Keratinocyte (primary cell): ENCODE results near the gene AAMDC. TPM values are rescaled to one million over a fixed set of nuclear protein-coding genes. Genes with fewer than 3 reads are reported as not detected.
"Not testable (repeated sequence)": the region's sequence is repeated elsewhere in the genome, so short reads cannot be mapped to it uniquely, and the experiment has no call there.

Experiments
- DNase-seq: peaks from one replicate; pipeline ENCODE4 v3.0.0-alpha.2; 2011; ENCODE audit warnings: low read depth, missing footprints, low spot score
- FAIRE-seq: peaks from 2 replicates; lab custom pipeline; 2011; peaks lifted over from hg19 to GRCh38; lab: Jason Lieb, UNC
- H2AFZ ChIP-seq: 2 replicates; pipeline ENCODE4 v1.6.0; 2012; ENCODE audit warnings: low read length, control low read depth, inconsistent platforms; ENCODE audit not compliant: control insufficient read depth
- H3K27ac ChIP-seq: 2 replicates; pipeline ENCODE4 v1.5.1; 2011; ENCODE audit warnings: low read length; ENCODE audit not compliant: control insufficient read depth, insufficient read depth
- H3K27me3 ChIP-seq: 3 replicates; pipeline ENCODE4 v1.6.0; 2011; ENCODE audit warnings: low read length; ENCODE audit not compliant: control insufficient read depth, insufficient read depth; ENCODE audit errors: extremely low read depth
- H3K36me3 ChIP-seq, 2 experiments: 2 replicates in 1 of 2; 3 replicates in 1 of 2; pipeline ENCODE4 v1.5.1; 2011; ENCODE audit warnings: low read length in 2 of 2, mild to moderate bottlenecking in 1 of 2; ENCODE audit not compliant: control insufficient read depth in 2 of 2, insufficient read depth in 2 of 2; ENCODE audit errors: extremely low read depth in 1 of 2
- H3K4me1 ChIP-seq: 3 replicates; pipeline ENCODE4 v1.5.1; 2011; ENCODE audit warnings: low read length; ENCODE audit not compliant: control insufficient read depth, insufficient read depth; ENCODE audit errors: extremely low read depth
- H3K4me2 ChIP-seq: 3 replicates; pipeline ENCODE4 v1.6.0; 2011; ENCODE audit warnings: low read depth, low read length; ENCODE audit not compliant: control insufficient read depth, insufficient read depth; ENCODE audit errors: extremely low read depth
- H3K4me3 ChIP-seq, 3 experiments: fragments of 200-600 bp in 1 of 3; sonication (generic) in 1 of 3; 2 replicates in 2 of 3; 3 replicates in 1 of 3; pipeline ENCODE4 v1.5.1; 2011 to 2016; ENCODE audit warnings: low read length in 3 of 3, mild to moderate bottlenecking in 3 of 3, control low read depth in 2 of 3, inconsistent platforms in 1 of 3, low read depth in 1 of 3, mixed read lengths in 1 of 3, mixed run types in 1 of 3, moderate library complexity in 1 of 3; ENCODE audit not compliant: control insufficient read depth in 2 of 3, insufficient read depth in 2 of 3; ENCODE audit errors: extremely low read depth in 1 of 3
- H3K79me2 ChIP-seq: 2 replicates; pipeline ENCODE4 v1.6.0; 2012; ENCODE audit warnings: low read length; ENCODE audit not compliant: control insufficient read depth, insufficient read depth
- H3K9ac ChIP-seq: 3 replicates; pipeline ENCODE4 v1.6.0; 2011; ENCODE audit warnings: low read length; ENCODE audit not compliant: control insufficient read depth, insufficient read depth; ENCODE audit errors: extremely low read depth
- H3K9me1 ChIP-seq: 3 replicates; pipeline ENCODE4 v1.6.0; 2011; ENCODE audit warnings: low read length; ENCODE audit not compliant: control insufficient read depth, insufficient read depth; ENCODE audit errors: extremely low read depth
- H3K9me3 ChIP-seq: 2 replicates; pipeline ENCODE4 v1.5.1; 2012; ENCODE audit warnings: low read depth, low read length; ENCODE audit not compliant: control insufficient read depth
- H4K20me1 ChIP-seq: 3 replicates; pipeline ENCODE4 v1.6.0; 2011; ENCODE audit warnings: low read length; ENCODE audit not compliant: control insufficient read depth, insufficient read depth; ENCODE audit errors: extremely low read depth
- CTCF ChIP-seq, 3 experiments: IDR thresholded peaks in 1 of 3; conservative IDR thresholded peaks in 1 of 3; optimal IDR thresholded peaks in 1 of 3; 2 replicates in 2 of 3; 3 replicates in 1 of 3; pipeline versions ENCODE3 to v1.5.1; 2011; ENCODE audit warnings: low read length in 3 of 3, mild to moderate bottlenecking in 3 of 3, moderate library complexity in 2 of 3, control low read depth in 1 of 3, inconsistent platforms in 1 of 3; ENCODE audit not compliant: insufficient read depth in 2 of 3; ENCODE audit errors: extremely low read depth in 1 of 3
- EZH2 ChIP-seq: IDR thresholded peaks from one replicate; pipeline ENCODE4 v1.6.1; 2012; ENCODE audit warnings: inconsistent platforms, mild to moderate bottlenecking, low read length, moderate library complexity
- dilution Hi-C: fragments of 300-500 bp; cut with MboI; formaldehyde crosslinking; loops from one replicate; pipeline ENCODE4 v1.7.0; 2020; ENCODE audit warnings: low sequenced_read_pairs; ENCODE audit not compliant: extremely low pct_ligation_motif_present
- polyA plus RNA-seq, 5 experiments: library from polyadenylated mRNA; depleted of rRNA in 3 of 5; stranded (reverse) in 3 of 5; stranded (forward) in 1 of 5; unstranded in 1 of 5; fragments of >200 nt; gene quantifications; 1 replicate in 1 of 5; 2 replicates in 3 of 5; 3 replicates in 1 of 5; pipeline versions ENCODE4 v1.2.1 to v1.2.3, GENCODE V29; 2011 to 2012; ENCODE audit warnings: missing spikeins in 2 of 5, low read depth in 1 of 5, low replicate concordance in 1 of 5

Gene AAMDC
- polyA plus RNA-seq, 1 donor (not counting 4 experiments of a cell fraction or from before 2014, with no cell fraction given) = 22.4 TPM

GRCh38 chr11:77908835-77909234 lies 87.9 kb downstream of the AAMDC start:
- FAIRE-seq (no peak), DNase-seq (no peak)
- TF ChIP-seq EZH2 = no peak
- no peak for TF ChIP-seq CTCF (optimal IDR thresholded peaks at IDR 0.05 in 1 of 3, IDR thresholded peaks at IDR 0.05 in 1 of 3, conservative IDR thresholded peaks at IDR 0.05 in 1 of 3; ENCODE audit: extremely low read depth in 1 of 3, insufficient read depth in 2 of 3, low read length in 3 of 3)
- Histone ChIP-seq H3K9me1 (no peaks in the 10 kb centered on the region), H3K27me3 (no peaks in the 10 kb centered on the region), H3K27ac (no peak overlapping the region), H3K36me3 (no peaks in the 10 kb centered on the region), H3K79me2 (no peaks in the 10 kb centered on the region), H3K4me3 (no peak overlapping the region), H3K4me1 (no peaks in the 10 kb centered on the region), H3K9ac (no peak overlapping the region), H2AFZ (no peak overlapping the region), H4K20me1 (no peaks in the 10 kb centered on the region), H3K9me3 (no peaks in the 10 kb centered on the region), H3K4me2 (no peak overlapping the region)
- dilution Hi-C loops = no loop called here

- Histone ChIP-seq H3K27ac (no peak overlapping the region), H3K27me3 (no peaks in the 10 kb centered on the region), H3K4me2 (no peak overlapping the region), H3K9me1 (no peaks in the 10 kb centered on the region), H4K20me1 (no peaks in the 10 kb centered on the region), H2AFZ (no peak overlapping the region), H3K9ac (no peak overlapping the region), H3K4me1 (peaks cover 2% of the 10 kb centered on the region), H3K9me3 (no peaks in the 10 kb centered on the region), H3K79me2 (no peaks in the 10 kb centered on the region), H3K36me3 (no peaks in the 10 kb centered on the region), H3K4me3 (no peak overlapping the region)
- dilution Hi-C loops = no loop called here
- TF ChIP-seq EZH2 = no peak
- TF ChIP-seq CTCF (optimal IDR thresholded peaks at IDR 0.05 in 1 of 3, IDR thresholded peaks at IDR 0.05 in 1 of 3, conservative IDR thresholded peaks at IDR 0.05 in 1 of 3; ENCODE audit: extremely low read depth in 1 of 3, insufficient read depth in 2 of 3, low read length in 3 of 3) = no peak
- no peak for DNase-seq
- no peak for FAIRE-seq
These were observed 88.3 kb downstream of the AAMDC start for GRCh38 chr11:77909277-77909676.

- H3K9me1 ChIP-seq, dilution Hi-C loops, H3K9me3 ChIP-seq, H3K79me2 ChIP-seq, H3K27ac ChIP-seq, H3K9ac ChIP-seq, H4K20me1 ChIP-seq, H3K36me3 ChIP-seq, H3K4me1 ChIP-seq, H3K4me3 ChIP-seq, H3K27me3 ChIP-seq, H3K4me2 ChIP-seq, DNase-seq, H2AFZ ChIP-seq, FAIRE-seq: not testable (repeated sequence)
These were observed 89.9 kb downstream of the AAMDC start for GRCh38 chr11:77910828-77911227.

- H3K36me3 ChIP-seq, dilution Hi-C loops, H2AFZ ChIP-seq, H3K4me3 ChIP-seq, H3K79me2 ChIP-seq, FAIRE-seq, H3K4me1 ChIP-seq, H4K20me1 ChIP-seq, H3K9me3 ChIP-seq, H3K27ac ChIP-seq, H3K27me3 ChIP-seq, H3K9ac ChIP-seq, H3K4me2 ChIP-seq, DNase-seq, H3K9me1 ChIP-seq: not testable (repeated sequence)
These were observed 92.8 kb downstream of the AAMDC start for GRCh38 chr11:77913608-77914306.
